ENCODE results near the gene PMFBP1. TPM values are rescaled to one million over a fixed set of nuclear protein-coding genes. Genes with fewer than 3 reads are reported as not detected.

The PMFBP1 gene, protein sequence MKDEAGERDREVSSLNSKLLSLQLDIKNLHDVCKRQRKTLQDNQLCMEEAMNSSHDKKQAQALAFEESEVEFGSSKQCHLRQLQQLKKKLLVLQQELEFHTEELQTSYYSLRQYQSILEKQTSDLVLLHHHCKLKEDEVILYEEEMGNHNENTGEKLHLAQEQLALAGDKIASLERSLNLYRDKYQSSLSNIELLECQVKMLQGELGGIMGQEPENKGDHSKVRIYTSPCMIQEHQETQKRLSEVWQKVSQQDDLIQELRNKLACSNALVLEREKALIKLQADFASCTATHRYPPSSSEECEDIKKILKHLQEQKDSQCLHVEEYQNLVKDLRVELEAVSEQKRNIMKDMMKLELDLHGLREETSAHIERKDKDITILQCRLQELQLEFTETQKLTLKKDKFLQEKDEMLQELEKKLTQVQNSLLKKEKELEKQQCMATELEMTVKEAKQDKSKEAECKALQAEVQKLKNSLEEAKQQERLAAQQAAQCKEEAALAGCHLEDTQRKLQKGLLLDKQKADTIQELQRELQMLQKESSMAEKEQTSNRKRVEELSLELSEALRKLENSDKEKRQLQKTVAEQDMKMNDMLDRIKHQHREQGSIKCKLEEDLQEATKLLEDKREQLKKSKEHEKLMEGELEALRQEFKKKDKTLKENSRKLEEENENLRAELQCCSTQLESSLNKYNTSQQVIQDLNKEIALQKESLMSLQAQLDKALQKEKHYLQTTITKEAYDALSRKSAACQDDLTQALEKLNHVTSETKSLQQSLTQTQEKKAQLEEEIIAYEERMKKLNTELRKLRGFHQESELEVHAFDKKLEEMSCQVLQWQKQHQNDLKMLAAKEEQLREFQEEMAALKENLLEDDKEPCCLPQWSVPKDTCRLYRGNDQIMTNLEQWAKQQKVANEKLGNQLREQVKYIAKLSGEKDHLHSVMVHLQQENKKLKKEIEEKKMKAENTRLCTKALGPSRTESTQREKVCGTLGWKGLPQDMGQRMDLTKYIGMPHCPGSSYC
- 0.08 TPM in 1 of 2 replicates, not detected in the other for total RNA-seq

GRCh38 chr16:72172105-72173034, at the start of gene PMFBP1:
Gene PMFBP1, minus strand, starts transcription at chr16:72172155. Its CDS starts 947 bp downstream, at chr16:72171208.

DNA sequence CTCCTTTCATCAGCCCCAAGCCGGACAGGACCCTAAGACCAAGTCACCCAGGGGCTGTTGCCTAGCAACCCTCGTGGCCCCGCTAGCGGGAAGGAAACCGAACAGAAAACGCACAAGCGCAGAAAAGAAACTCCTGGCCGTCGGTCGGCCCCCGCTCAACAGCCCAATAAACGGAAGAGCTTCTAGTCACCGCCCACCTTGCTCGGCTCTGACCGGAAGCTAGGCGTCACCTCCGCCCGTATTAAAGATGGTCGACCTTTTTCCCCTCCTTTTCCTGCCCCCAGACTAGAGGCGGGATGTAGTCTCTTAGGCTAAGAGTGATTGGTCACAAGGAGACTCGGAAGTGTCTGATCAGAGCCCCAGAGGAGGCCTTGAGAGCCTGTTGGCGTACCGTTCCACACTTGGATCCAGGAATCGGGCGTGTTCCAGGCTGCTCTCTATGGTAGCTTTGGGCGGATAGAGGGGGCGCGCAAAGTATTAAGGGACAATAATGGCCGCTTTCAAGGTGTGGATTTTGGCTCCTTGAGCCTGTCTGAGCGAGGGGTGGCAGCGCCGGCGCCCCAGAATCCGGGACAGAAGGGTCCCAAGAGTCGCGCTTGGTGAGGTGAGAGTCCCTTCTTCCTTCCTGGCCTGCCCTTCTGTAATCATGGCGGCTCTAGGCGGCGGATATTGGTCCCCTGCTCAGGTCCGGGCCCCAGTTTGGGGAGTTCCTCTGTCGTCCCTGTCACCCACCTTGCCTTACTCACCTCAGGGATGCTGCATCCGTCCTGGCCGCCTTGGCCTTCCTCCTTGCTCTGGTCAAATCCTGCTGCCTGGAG, 78.3 kb downstream of the PMFBP1 start, which contains the start of the genes DHX38 and TXNL4B:
Gene DHX38 (plus strand): TSS at position 400 of the 818 bp plus-strand sequence. CDS start 2,311 bp downstream, outside the sequence.
Gene TXNL4B (minus strand): TSS at position 173 of the 818 bp plus-strand sequence. CDS start 2,871 bp downstream, outside the sequence.

Other genes starting within 250 kb of the PMFBP1 start
- not detected in 2 replicates for gene PKD1L3, start 171.8 kb downstream of the PMFBP1 start, total RNA-seq
- gene DHODH, start 163.4 kb downstream of the PMFBP1 start, total RNA-seq, result 4.2 and 4.8 TPM in 2 replicates
- 1.9 TPM in 1 of 2 replicates, not detected in the other for gene HP, start 117.7 kb downstream of the PMFBP1 start, total RNA-seq
- gene HPR, start 108.9 kb downstream of the PMFBP1 start, total RNA-seq, result not detected in 2 replicates
- gene TXNL4B, start 78.5 kb downstream of the PMFBP1 start, total RNA-seq, result 6.3 and 10.1 TPM in 2 replicates
- gene DHX38, start 78.3 kb downstream of the PMFBP1 start, total RNA-seq, result 30.3 and 32.7 TPM in 2 replicates

Data from epithelial cell of alveolus of lung (primary cell).